HG02973 (cell line): ENCODE measurements around the gene UGT8.

ENCODE experiments used
- ATAC-seq: cut with Tn5 transposase; IDR thresholded peaks from one replicate; pipeline ENCODE4 v1.9.1; 2021; ENCODE audit warnings: moderate library complexity; ENCODE audit not compliant: unreplicated experiment

UGT8 gene

GRCh38 chr4:114690571-114690970 lies 92.0 kb downstream of the UGT8 start:
- no peak for ATAC-seq

DNA sequence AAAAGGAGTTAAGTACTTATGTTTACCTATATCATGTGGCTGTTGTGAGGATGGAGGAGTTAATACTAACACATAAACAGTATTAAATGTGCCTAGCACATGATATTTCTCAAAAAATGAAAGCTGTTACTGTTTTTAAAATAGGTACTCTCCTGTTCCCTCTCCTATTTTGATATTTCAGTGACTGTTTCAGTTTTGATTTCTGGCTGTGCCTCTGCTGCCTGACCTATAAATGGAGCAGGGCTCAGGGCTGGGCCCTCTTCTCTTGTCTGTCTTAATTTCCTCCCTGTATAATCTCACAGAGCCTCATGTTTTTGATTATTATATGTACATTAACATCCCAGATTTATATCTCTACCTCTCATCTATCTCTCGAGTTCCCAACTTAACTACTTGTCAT lies 93.3 kb downstream of the UGT8 start:
- ATAC-seq, result peak; percentile 86

GRCh38 chr4:114692958-114693357 lies 94.4 kb downstream of the UGT8 start:
- no peak for ATAC-seq

GRCh38 chr4:114694770-114695169 lies 96.2 kb downstream of the UGT8 start:
- ATAC-seq, result no peak

DNA sequence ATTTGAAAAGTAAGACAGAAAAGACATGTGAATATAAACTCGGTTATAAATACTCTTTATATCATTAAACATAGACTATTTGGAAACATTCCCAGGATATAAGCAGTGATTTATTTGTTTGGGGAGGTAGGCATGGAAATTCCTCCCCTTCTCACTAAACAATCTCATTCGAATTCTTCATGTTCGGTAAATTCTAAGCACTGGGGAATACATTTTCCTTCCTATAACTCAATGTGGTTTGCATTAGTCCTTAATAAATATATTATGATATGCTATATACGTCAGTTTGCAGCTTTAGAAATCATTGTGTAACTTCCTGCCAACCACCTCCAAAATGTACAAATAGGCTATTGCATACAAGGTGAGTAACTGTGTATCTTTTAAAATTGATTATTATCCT lies 99.6 kb downstream of the UGT8 start:
- no peak for ATAC-seq

DNA sequence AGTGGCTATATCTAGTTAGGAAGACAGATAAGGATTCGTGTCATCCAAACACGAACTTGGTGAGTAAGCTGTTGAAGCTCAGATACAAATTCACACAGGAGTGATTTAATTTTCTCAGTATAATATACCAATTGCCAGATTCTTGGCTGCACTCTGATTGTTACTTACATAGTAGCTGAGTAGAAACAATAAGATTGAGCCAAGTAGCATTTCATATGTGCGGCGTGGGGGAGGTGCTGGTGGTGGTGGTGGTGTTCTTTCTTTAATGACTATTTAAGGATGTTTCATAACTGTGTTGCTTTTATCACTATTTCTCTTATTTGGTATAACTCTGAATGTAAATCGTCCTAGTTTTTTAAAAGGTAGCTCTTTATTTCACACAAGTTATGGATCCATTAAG lies 102.9 kb downstream of the UGT8 start:
- no peak for ATAC-seq

- no peak for ATAC-seq
These were observed 118.8 kb downstream of the UGT8 start for GRCh38 chr4:114717432-114717831.

- no peak for ATAC-seq
These were observed 126.5 kb downstream of the UGT8 start for GRCh38 chr4:114725066-114725465.

GRCh38 chr4:114727461-114727860 lies 128.9 kb downstream of the UGT8 start:
- ATAC-seq, result no peak
